ENCODE data around the gene STIP1.

- TF ChIP-seq CTCF (conservative IDR thresholded peaks at IDR 0.05; ENCODE audit: low read depth, low read length), result no peak
- no peak for TF ChIP-seq POLR2A (IDR thresholded peaks at IDR 0.05; ENCODE audit: low read depth, low read length)
- TF ChIP-seq USF2 (IDR thresholded peaks at IDR 0.05; ENCODE audit: low read depth, low read length), result no peak
- TF ChIP-seq CHD1 (IDR thresholded peaks at IDR 0.05; ENCODE audit: low read depth, low read length), result no peak
- TF ChIP-seq ELK1 (IDR thresholded peaks at IDR 0.05; ENCODE audit: borderline replicate concordance, low read depth, low read length), result no peak
- no peak for TF ChIP-seq NFE2L2 (IDR thresholded peaks at IDR 0.05; ENCODE audit: low read depth, low read length)
- no peak for TF ChIP-seq RFX5 (IDR thresholded peaks at IDR 0.05; ENCODE audit: low read depth, low read length)
- TF ChIP-seq MAZ (IDR thresholded peaks at IDR 0.05; ENCODE audit: borderline replicate concordance, low read depth, low read length), result no peak
- TF ChIP-seq RAD21 (IDR thresholded peaks at IDR 0.05; ENCODE audit: low read length), result no peak
- TF ChIP-seq RCOR1 (IDR thresholded peaks at IDR 0.05; ENCODE audit: insufficient replicate concordance, low read length), result no peak
- no peak for TF ChIP-seq MAFK (IDR thresholded peaks at IDR 0.05; ENCODE audit: low read depth, low read length)
- no peak for TF ChIP-seq BHLHE40 (IDR thresholded peaks at IDR 0.05; ENCODE audit: low read depth, low read length)
- TF ChIP-seq SMC3 (IDR thresholded peaks at IDR 0.05; ENCODE audit: low read depth, low read length), result no peak
- TF ChIP-seq CEBPB (IDR thresholded peaks at IDR 0.05; ENCODE audit: low read depth, low read length), result no peak
These were observed 35.9 kb upstream of the STIP1 start for GRCh38 chr11:64150051-64150450.
